DND-41 (cell line): ENCODE data around the gene LGR4.
"Not testable (repeated sequence)": the region's sequence is repeated elsewhere in the genome, so short reads cannot be mapped to it uniquely, and the experiment has no call there.

ENCODE experiments used
- ATAC-seq: fragments of 200-7000 bp; cut with Tn5 transposase; 3 replicates; pipeline ENCODE4 v1.9.1; 2021; ENCODE audit warnings: low read depth; ENCODE audit not compliant: insufficient read depth
- DNase-seq: peaks from one replicate; pipeline ENCODE4 v3.0.0-alpha.2; 2020
- H2AFZ ChIP-seq: 2 replicates; pipeline ENCODE4 v1.6.0; 2012; ENCODE audit warnings: low read depth, low read length
- H3K27ac ChIP-seq: 2 replicates; pipeline ENCODE4 v1.5.1; 2012; ENCODE audit warnings: low read length, inconsistent platforms
- H3K27me3 ChIP-seq: fragments of 200-600 bp; sonication (generic); 2 replicates; pipeline ENCODE4 v1.6.0; 2012; ENCODE audit warnings: low read length, mild to moderate bottlenecking, inconsistent platforms; ENCODE audit not compliant: insufficient read depth, poor library complexity
- H3K36me3 ChIP-seq: 2 replicates; pipeline ENCODE4 v1.5.1; 2012; ENCODE audit warnings: low read length, inconsistent platforms; ENCODE audit not compliant: insufficient read depth
- H3K4me1 ChIP-seq: 2 replicates; pipeline ENCODE4 v1.5.1; 2012; ENCODE audit warnings: mild to moderate bottlenecking, low read length; ENCODE audit not compliant: insufficient read depth
- H3K4me2 ChIP-seq: 2 replicates; pipeline ENCODE4 v1.6.0; 2012; ENCODE audit warnings: mild to moderate bottlenecking, moderate library complexity, low read length, inconsistent platforms; ENCODE audit not compliant: insufficient read depth
- H3K4me3 ChIP-seq, 2 experiments: fragments of 200-600 bp in 1 of 2; shearing (Covaris generic) in 1 of 2; 2 replicates each; pipeline ENCODE4 v1.5.1; 2012 to 2016; ENCODE audit warnings: inconsistent platforms in 2 of 2, low read length in 2 of 2, mild to moderate bottlenecking in 2 of 2, low read depth in 1 of 2, moderate library complexity in 1 of 2
- H3K79me2 ChIP-seq: 2 replicates; pipeline ENCODE4 v1.6.0; 2012; ENCODE audit warnings: low read length, inconsistent platforms; ENCODE audit not compliant: insufficient read depth
- H3K9ac ChIP-seq: 2 replicates; pipeline ENCODE4 v1.6.0; 2012; ENCODE audit warnings: low read depth, mild to moderate bottlenecking, inconsistent platforms, low read length, moderate library complexity
- H3K9me3 ChIP-seq: 2 replicates; pipeline ENCODE4 v1.5.1; 2012; ENCODE audit warnings: low read length, moderate library complexity, mild to moderate bottlenecking, inconsistent platforms; ENCODE audit not compliant: insufficient read depth, severe bottlenecking
- H4K20me1 ChIP-seq: 2 replicates; pipeline ENCODE4 v1.6.0; 2012; ENCODE audit warnings: low read length; ENCODE audit not compliant: insufficient read depth
- CTCF ChIP-seq: IDR thresholded peaks from 2 replicates; pipeline ENCODE4 v1.5.1; 2012; ENCODE audit warnings: borderline replicate concordance, low read length, moderate library complexity, mild to moderate bottlenecking; ENCODE audit not compliant: poor library complexity, severe bottlenecking; ENCODE audit errors: extremely low read depth
- EZH2 ChIP-seq: IDR thresholded peaks from 3 replicates; pipeline ENCODE4 v1.6.1; 2012; ENCODE audit warnings: borderline replicate concordance, low read depth, mild to moderate bottlenecking, moderate library complexity, low read length, inconsistent platforms; ENCODE audit not compliant: severe bottlenecking

Gene LGR4

DNA sequence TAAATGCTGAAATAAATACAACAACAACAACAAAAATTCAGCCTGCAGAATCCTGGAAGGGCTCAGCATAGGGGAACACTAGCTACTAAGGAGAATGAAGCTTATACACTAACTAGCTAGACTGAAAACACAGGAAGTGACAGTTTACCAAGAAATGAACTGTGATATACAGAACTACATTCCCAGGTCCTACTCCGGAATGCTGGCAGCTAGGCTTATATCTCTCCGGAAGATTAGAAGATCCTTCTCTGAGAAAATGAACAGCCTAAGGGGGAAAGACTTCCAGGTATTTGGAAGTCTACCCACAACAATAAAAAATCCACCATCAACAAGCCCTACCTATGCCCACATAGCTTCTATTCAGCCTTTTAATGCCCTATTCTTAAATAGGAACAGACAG, 140.6 kb downstream of the LGR4 start:
- H3K9me3 ChIP-seq: no peaks in the 10 kb centered on the region
- TF ChIP-seq CTCF (no peak), EZH2 (no peak)
- no peak overlapping the region for H3K4me3 ChIP-seq
- H3K9ac ChIP-seq: no peak overlapping the region
- H3K4me2 ChIP-seq: no peak overlapping the region
- peaks cover 16% of the 10 kb centered on the region for H3K36me3 ChIP-seq
- no peaks in the 10 kb centered on the region for H3K79me2 ChIP-seq
- H2AFZ ChIP-seq: no peak overlapping the region
- H3K27me3 ChIP-seq: no peaks in the 10 kb centered on the region
- ATAC-seq (no peak), DNase-seq (no peak)
- H4K20me1 ChIP-seq: no peaks in the 10 kb centered on the region
- H3K4me1 ChIP-seq: no peaks in the 10 kb centered on the region
- H3K27ac ChIP-seq: no peak overlapping the region

DNA sequence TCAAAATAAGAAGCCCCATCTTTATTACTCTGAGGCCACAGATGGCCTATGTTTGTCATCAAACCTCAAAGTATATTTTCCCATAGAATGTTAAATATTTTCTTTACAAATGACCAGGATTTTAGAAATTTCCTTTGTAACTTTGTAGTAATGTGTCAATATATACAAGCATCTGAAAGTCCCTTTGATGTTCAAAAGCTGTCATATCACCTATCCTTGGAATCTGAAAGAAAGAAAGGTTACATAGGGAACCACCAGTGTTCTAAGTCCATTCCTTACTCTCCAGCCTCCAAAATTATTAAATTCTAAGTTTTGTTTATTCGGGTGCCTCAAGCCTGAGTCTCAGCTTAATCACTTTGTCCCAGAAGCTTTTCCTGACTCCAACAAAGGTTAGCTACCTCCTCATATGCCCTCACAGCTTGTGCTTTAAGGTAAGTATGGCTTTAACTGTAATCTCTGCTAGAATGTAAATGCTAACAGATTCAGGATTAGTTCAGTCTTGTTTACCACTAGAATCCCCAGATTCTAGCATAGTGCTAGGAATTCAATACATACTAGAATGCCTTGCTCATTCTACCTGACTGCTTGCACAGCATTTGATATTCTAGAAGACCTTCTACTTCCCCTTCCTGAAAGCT, 141.8 kb downstream of the LGR4 start:
- DNase-seq (no peak), ATAC-seq (no peak)
- Histone ChIP-seq H3K4me2 (no peak overlapping the region), H3K4me1 (no peaks in the 10 kb centered on the region), H3K36me3 (peaks cover 10% of the 10 kb centered on the region; the same call in 1 of the 2 replicates), H3K27me3 (no peaks in the 10 kb centered on the region), H3K4me3 (no peak overlapping the region), H2AFZ (no peak overlapping the region), H4K20me1 (no peaks in the 10 kb centered on the region), H3K79me2 (no peaks in the 10 kb centered on the region), H3K27ac (no peak overlapping the region), H3K9ac (no peak overlapping the region), H3K9me3 (no peaks in the 10 kb centered on the region)
- TF ChIP-seq EZH2: no peak

- Histone ChIP-seq H3K4me3 (no peak overlapping the region), H3K4me2 (no peak overlapping the region), H3K4me1 (no peaks in the 10 kb centered on the region), H3K9me3 (no peaks in the 10 kb centered on the region), H3K27me3 (no peaks in the 10 kb centered on the region), H3K9ac (no peak overlapping the region), H4K20me1 (no peaks in the 10 kb centered on the region), H3K27ac (no peak overlapping the region), H2AFZ (no peak overlapping the region), H3K79me2 (no peaks in the 10 kb centered on the region), H3K36me3 (peaks cover 6% of the 10 kb centered on the region; the same call in 1 of the 2 replicates)
- ATAC-seq (no peak), DNase-seq (no peak)
- no peak for TF ChIP-seq CTCF
- TF ChIP-seq EZH2: no peak
These were observed 142.5 kb downstream of the LGR4 start for GRCh38 chr11:27329867-27330632.

DNA sequence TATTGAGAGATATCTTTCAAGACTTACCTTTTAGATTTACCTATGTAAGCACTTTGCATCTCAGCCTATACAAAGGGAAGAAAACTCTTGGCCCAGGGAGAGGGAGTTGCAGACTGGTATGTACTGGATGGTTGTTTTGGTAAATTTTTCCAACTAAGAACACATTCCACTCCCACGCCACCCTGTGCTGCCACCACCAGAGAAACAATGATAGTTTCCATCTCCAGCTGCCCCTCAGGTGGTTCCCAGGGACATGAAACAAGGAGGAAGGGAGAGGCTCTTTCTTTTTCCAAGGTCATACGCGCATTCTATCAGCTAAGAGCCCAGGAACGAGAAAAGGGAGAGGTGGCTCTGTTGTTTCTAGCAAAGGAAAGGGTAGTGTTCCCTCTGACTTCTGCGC, 144.0 kb downstream of the LGR4 start:
- Histone ChIP-seq H3K9ac (no peak overlapping the region), H4K20me1 (no peaks in the 10 kb centered on the region), H2AFZ (no peak overlapping the region), H3K36me3 (peaks cover 6% of the 10 kb centered on the region; the same call in 1 of the 2 replicates), H3K4me1 (no peaks in the 10 kb centered on the region), H3K4me2 (no peak overlapping the region), H3K4me3 (no peak overlapping the region), H3K27me3 (no peaks in the 10 kb centered on the region), H3K9me3 (no peaks in the 10 kb centered on the region), H3K79me2 (no peaks in the 10 kb centered on the region), H3K27ac (no peak overlapping the region)
- TF ChIP-seq EZH2 (no peak), CTCF (no peak)
- ATAC-seq (no peak), DNase-seq (no peak)

GRCh38 chr11:27327064-27327463, 145.5 kb downstream of the LGR4 start:
- not testable (repeated sequence) for H3K27ac ChIP-seq, H2AFZ ChIP-seq, H3K36me3 ChIP-seq, H3K4me3 ChIP-seq, H3K79me2 ChIP-seq, H3K9me3 ChIP-seq, H3K4me1 ChIP-seq, DNase-seq, H4K20me1 ChIP-seq, H3K4me2 ChIP-seq, H3K9ac ChIP-seq, H3K27me3 ChIP-seq, ATAC-seq

- H3K79me2 ChIP-seq, DNase-seq, H3K36me3 ChIP-seq, H3K4me3 ChIP-seq, H3K27me3 ChIP-seq, H2AFZ ChIP-seq, H3K9me3 ChIP-seq, H3K4me1 ChIP-seq, ATAC-seq, H4K20me1 ChIP-seq, H3K9ac ChIP-seq, H3K27ac ChIP-seq, H3K4me2 ChIP-seq: not testable (repeated sequence)
These were observed 150.4 kb downstream of the LGR4 start for GRCh38 chr11:27322196-27322595.
